HepG2 (cell line): ENCODE data around the gene VGF. TPM values are rescaled to one million over a fixed set of nuclear protein-coding genes. Genes with fewer than 3 reads are reported as not detected.
A peak's percentile ranks its signal among the peaks of the same experiment; 100 is the strongest.

ENCODE experiments used
- BRCA1 ChIP-seq: sonication (generic); formaldehyde crosslinking; IDR thresholded peaks from 2 replicates; pipeline ENCODE4 v1.4.0; 2020; ENCODE audit warnings: missing genetic modification reagents
- CERS6 ChIP-seq: sonication (generic); formaldehyde crosslinking; IDR thresholded peaks from 2 replicates; pipeline ENCODE4 v1.5.0; 2020; ENCODE audit warnings: missing genetic modification reagents
- CHD2 ChIP-seq: IDR thresholded peaks from 2 replicates; pipeline ENCODE4 v1.6.1; 2011; ENCODE audit warnings: low read depth, low read length, improper control_type of control experiment
- DMAP1 ChIP-seq: IDR thresholded peaks from 2 replicates; pipeline ENCODE4 v1.6.1; 2016
- FOSL2 ChIP-seq: sonication (generic); formaldehyde crosslinking; IDR thresholded peaks from 2 replicates; pipeline ENCODE4 v1.4.0; 2020; ENCODE audit warnings: missing genetic modification reagents
- FOXC1 ChIP-seq: sonication (generic); formaldehyde crosslinking; IDR thresholded peaks from 2 replicates; pipeline ENCODE4 v1.8.0; 2022; ENCODE audit warnings: mild to moderate bottlenecking, missing genetic modification reagents, borderline replicate concordance
- HMG20B ChIP-seq: conservative IDR thresholded peaks from 2 replicates; pipeline ENCODE4 v1.6.1; 2016; ENCODE audit warnings: missing genetic modification reagents, missing compliant biosample characterization
- HNF4A ChIP-seq: sonication (generic); formaldehyde crosslinking; IDR thresholded peaks from 2 replicates; pipeline ENCODE4 v1.4.0; 2020; ENCODE audit warnings: missing genetic modification reagents
- KDM3A ChIP-seq: IDR thresholded peaks from 2 replicates; pipeline ENCODE4 v1.6.1; 2018; ENCODE audit warnings: low read depth, missing compliant biosample characterization
- MED1 ChIP-seq: sonication (generic); formaldehyde crosslinking; IDR thresholded peaks from 2 replicates; pipeline ENCODE4 v1.4.0; 2020; ENCODE audit warnings: missing genetic modification reagents
- MTA1 ChIP-seq: sonication (generic); formaldehyde crosslinking; IDR thresholded peaks from 2 replicates; pipeline ENCODE4 v1.4.0; 2020; ENCODE audit warnings: missing genetic modification reagents, mild to moderate bottlenecking, borderline replicate concordance
- NCOR1 ChIP-seq: fragments of 200-600 bp; sonication (generic); IDR thresholded peaks from 2 replicates; pipeline ENCODE4 v1.7.0; 2017; ENCODE audit warnings: antibody characterized with exemption, low read length, borderline replicate concordance
- NFE2L2 ChIP-seq: fragments of 150-350 bp; IDR thresholded peaks from 2 replicates; pipeline ENCODE4 v1.6.1; 2014; ENCODE audit warnings: low read length
- NR2F2 ChIP-seq: IDR thresholded peaks from 2 replicates; pipeline ENCODE4 v1.6.1; 2012; ENCODE audit warnings: low read depth, inconsistent platforms, borderline replicate concordance
- PAXIP1 ChIP-seq: sonication (generic); formaldehyde crosslinking; conservative IDR thresholded peaks from 2 replicates; pipeline ENCODE4 v1.4.0; 2020; ENCODE audit warnings: mild to moderate bottlenecking, missing genetic modification reagents, moderate library complexity
- SOX5 ChIP-seq: IDR thresholded peaks from 2 replicates; pipeline ENCODE4 v1.6.1; 2016; ENCODE audit warnings: borderline replicate concordance
- YEATS2 ChIP-seq: sonication (generic); formaldehyde crosslinking; IDR thresholded peaks from 2 replicates; pipeline ENCODE4 v1.4.0; 2020; ENCODE audit warnings: missing genetic modification reagents, borderline replicate concordance
- ZIK1 ChIP-seq: sonication (generic); formaldehyde crosslinking; IDR thresholded peaks from 2 replicates; pipeline ENCODE4 v1.5.0; 2020; ENCODE audit warnings: mild to moderate bottlenecking, low read depth, missing genetic modification reagents, borderline replicate concordance
- ZNF768 ChIP-seq: sonication (generic); formaldehyde crosslinking; IDR thresholded peaks from 2 replicates; pipeline ENCODE4 v1.4.0; 2020; ENCODE audit warnings: missing genetic modification reagents
- ZNF891 ChIP-seq: sonication (generic); formaldehyde crosslinking; IDR thresholded peaks from 2 replicates; pipeline ENCODE4 v1.5.0; 2020; ENCODE audit warnings: mild to moderate bottlenecking, missing genetic modification reagents
- polyA plus RNA-seq, 8 experiments: library from polyadenylated mRNA; depleted of rRNA in 3 of 8; stranded (reverse) in 7 of 8; unstranded in 1 of 8; fragments of >200 nt; fragmentation: Illumina TruSeq in 4 of 8; extraction: Trizol in 4 of 8; gene quantifications; 2 replicates each; pipeline versions ENCODE4 v1.2.1 to v1.2.3, GENCODE V29; 2011 to 2016; ENCODE audit warnings: low read depth in 4 of 8, missing spikeins in 1 of 8, mixed read lengths in 1 of 8; ENCODE audit not compliant: insufficient read depth in 1 of 8
- total RNA-seq, 5 experiments: library from RNA; depleted of rRNA; stranded (reverse); fragments of >200 nt; fragmentation: Illumina TruSeq; extraction: Trizol; gene quantifications; 2 replicates each; pipeline ENCODE4 v1.2.3, GENCODE V29; 2016; ENCODE audit warnings: low read depth in 1 of 5
- TF ChIP-seq, protein P1 (sequence below): sonication (generic); formaldehyde crosslinking; IDR thresholded peaks from 2 replicates; pipeline ENCODE4 v1.4.0; 2020; ENCODE audit warnings: mild to moderate bottlenecking, missing genetic modification reagents
- TF ChIP-seq, protein P2 (sequence below): IDR thresholded peaks from 2 replicates; pipeline ENCODE4 v1.6.1; 2016; ENCODE audit warnings: control low read depth
- TF ChIP-seq, protein P3 (sequence below): IDR thresholded peaks from 2 replicates; pipeline ENCODE4 v1.6.1; 2012; ENCODE audit warnings: inconsistent platforms

Gene VGF
- total and polyA plus RNA-seq, 2 of the 13 experiments (the other 11 are each of a cell fraction or from before 2014, with no cell fraction given): 0.12 to 0.46 TPM

DNA sequence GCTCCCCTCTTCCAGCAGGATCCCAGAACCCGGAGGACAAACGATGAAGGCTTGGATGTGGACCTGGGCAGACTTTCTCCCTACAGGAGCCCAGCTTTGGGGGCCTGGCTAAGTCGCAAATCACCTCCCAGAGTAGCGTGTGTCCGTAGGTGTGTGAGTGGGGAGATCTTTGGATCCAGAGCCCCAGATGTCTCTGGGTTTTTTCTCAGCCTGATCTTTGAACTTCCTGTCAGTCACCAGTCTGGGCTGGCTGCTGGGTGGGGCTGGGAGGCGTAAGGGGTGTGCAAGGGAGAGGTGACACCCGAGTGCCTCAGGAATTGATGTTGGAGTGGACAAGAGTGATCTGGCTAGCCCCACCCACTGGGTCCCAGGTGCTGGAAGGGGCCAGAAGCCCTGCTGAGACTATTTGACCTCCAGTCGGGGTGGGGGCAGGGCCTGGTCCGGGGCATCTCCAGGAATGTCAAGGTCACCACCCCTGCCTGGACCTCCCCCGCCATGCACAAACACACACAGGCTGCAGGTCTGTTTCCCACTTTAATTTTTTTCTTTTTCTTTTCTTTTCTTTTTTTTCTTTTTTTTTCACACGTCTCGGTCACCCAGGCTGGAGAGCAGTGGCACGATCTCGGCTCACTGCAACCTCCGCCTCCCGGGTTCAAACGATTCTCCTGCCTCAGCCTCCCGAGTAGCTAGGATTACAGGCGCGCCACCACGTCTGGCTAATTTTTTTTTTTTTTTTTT, 35.7 kb upstream of the VGF start, which contains the start of gene MOGAT3 (continued):
- TF ChIP-seq, protein P1, sequence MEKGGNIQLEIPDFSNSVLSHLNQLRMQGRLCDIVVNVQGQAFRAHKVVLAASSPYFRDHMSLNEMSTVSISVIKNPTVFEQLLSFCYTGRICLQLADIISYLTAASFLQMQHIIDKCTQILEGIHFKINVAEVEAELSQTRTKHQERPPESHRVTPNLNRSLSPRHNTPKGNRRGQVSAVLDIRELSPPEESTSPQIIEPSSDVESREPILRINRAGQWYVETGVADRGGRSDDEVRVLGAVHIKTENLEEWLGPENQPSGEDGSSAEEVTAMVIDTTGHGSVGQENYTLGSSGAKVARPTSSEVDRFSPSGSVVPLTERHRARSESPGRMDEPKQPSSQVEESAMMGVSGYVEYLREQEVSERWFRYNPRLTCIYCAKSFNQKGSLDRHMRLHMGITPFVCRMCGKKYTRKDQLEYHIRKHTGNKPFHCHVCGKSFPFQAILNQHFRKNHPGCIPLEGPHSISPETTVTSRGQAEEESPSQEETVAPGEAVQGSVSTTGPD (CRISPR knock-in tag): 0 out of 2 replicates have a peak, but pooled peaks have one; percentile 46
- TF ChIP-seq HNF4A (CRISPR knock-in tag) (peak; percentile 94), SOX5 (CRISPR knock-in tag) (peak; percentile 82), MTA1 (CRISPR knock-in tag) (0 out of 2 replicates have a peak, but pooled peaks have one; percentile 65), NR2F2 (peak; percentile 93), FOXC1 (CRISPR knock-in tag) (peak; percentile 60; the same call in 1 of the 2 replicates), NFE2L2 (no peak), KDM3A (CRISPR knock-in tag) (peak; percentile 81; the same call in 1 of the 2 replicates), PAXIP1 (CRISPR knock-in tag) (peak; percentile 94), CERS6 (CRISPR knock-in tag) (no peak), YEATS2 (CRISPR knock-in tag) (peak; percentile 32; the same call in 1 of the 2 replicates), DMAP1 (CRISPR knock-in tag) (peak; percentile 84; the same call in 1 of the 2 replicates), ZNF891 (CRISPR knock-in tag) (no peak), ZNF768 (no peak), NCOR1 (peak; percentile 90; the same call in 1 of the 2 replicates), MED1 (peak; percentile 90), ZIK1 (CRISPR knock-in tag) (peak; percentile 24; the same call in 1 of the 2 replicates), FOSL2 (CRISPR knock-in tag) (peak; percentile 67), HMG20B (CRISPR knock-in tag) (peak; percentile 82), BRCA1 (CRISPR knock-in tag) (no peak; the same call in 1 of the 2 replicates), CHD2 (peak; percentile 53)
- TF ChIP-seq, protein P2, sequence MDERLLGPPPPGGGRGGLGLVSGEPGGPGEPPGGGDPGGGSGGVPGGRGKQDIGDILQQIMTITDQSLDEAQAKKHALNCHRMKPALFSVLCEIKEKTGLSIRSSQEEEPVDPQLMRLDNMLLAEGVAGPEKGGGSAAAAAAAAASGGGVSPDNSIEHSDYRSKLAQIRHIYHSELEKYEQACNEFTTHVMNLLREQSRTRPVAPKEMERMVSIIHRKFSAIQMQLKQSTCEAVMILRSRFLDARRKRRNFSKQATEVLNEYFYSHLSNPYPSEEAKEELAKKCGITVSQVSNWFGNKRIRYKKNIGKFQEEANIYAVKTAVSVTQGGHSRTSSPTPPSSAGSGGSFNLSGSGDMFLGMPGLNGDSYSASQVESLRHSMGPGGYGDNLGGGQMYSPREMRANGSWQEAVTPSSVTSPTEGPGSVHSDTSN (CRISPR knock-in tag): peak; percentile 84
- TF ChIP-seq, protein P3, sequence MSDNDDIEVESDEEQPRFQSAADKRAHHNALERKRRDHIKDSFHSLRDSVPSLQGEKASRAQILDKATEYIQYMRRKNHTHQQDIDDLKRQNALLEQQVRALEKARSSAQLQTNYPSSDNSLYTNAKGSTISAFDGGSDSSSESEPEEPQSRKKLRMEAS: peak; percentile 69
